ENCODE measurements around the gene JAKMIP1. TPM values are rescaled to one million over a fixed set of nuclear protein-coding genes. Genes with fewer than 3 reads are reported as not detected.
"Not testable (repeated sequence)": the region's sequence is repeated elsewhere in the genome, so short reads cannot be mapped to it uniquely, and the experiment has no call there.

JAKMIP1 gene
- total RNA-seq, 2 donors from 2014 or later = 0.10 to 0.21 TPM

DNA sequence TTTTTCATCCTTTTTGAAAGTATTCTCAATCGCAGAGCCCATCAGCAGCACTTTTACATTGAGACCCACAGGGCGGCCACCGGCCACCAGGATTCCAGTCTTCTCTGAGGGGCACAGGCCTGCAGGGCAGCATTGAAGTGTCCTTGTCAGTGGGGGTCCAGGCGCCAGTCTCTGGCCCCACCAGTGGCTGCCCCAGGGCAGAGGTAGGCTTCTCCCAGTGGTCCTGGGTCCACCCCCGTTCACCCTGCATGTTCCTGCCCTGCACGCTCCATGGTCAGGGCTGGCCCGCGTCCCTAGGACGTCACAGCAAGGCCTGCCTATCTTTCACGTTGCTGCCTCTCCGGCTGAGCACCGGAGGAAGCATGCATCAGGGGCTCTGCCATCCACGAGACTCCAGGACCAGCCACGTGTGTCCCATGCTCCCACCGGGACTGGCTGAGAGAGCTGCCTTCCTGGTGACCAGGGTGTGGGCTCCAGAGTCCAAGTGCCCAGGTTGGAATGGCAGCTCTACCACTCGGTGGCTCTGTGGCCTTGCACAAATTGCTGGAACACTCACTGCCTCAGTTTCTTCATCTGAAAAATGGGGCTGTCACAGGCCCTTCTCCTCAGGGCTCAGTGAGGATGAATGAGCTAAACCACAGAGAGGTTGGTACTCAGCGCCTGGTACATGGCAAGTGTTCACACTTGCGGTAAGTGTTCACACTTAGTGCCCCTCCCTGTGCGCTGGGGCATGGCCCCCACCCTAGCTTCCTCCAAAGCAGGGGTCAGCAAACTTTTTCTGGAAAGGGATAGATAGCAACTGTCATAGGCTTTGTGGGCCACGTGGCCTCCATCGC is 30.7 kb upstream of the JAKMIP1 start:
- intact Hi-C loops (cut with DNase I) = no loop called here
- no peak for DNase-seq
- ATAC-seq = no peak

- ATAC-seq (no peak), DNase-seq (no peak)
- intact Hi-C loops (cut with DNase I) = no loop called here
Observed at GRCh38 chr4:6230502-6230785, 30.1 kb upstream of the JAKMIP1 start.

GRCh38 chr4:6229671-6230501 is 29.5 kb upstream of the JAKMIP1 start:
- intact Hi-C loops (cut with DNase I) = no loop called here
- ATAC-seq (no peak), DNase-seq (no peak)

- ATAC-seq (peak; percentile 51 to 74), DNase-seq (no peak)
- intact Hi-C loops (cut with DNase I) = no loop called here
Observed at GRCh38 chr4:6229095-6229494, 28.7 kb upstream of the JAKMIP1 start.

- DNase-seq = no peak
- intact Hi-C loops (cut with DNase I) = no loop called here
- ATAC-seq = no peak
Observed at GRCh38 chr4:6228158-6229067, 28.1 kb upstream of the JAKMIP1 start.

GRCh38 chr4:6227412-6228157 is 27.2 kb upstream of the JAKMIP1 start:
- intact Hi-C loops (cut with DNase I) = no loop called here
- DNase-seq (no peak), ATAC-seq (no peak)

DNA sequence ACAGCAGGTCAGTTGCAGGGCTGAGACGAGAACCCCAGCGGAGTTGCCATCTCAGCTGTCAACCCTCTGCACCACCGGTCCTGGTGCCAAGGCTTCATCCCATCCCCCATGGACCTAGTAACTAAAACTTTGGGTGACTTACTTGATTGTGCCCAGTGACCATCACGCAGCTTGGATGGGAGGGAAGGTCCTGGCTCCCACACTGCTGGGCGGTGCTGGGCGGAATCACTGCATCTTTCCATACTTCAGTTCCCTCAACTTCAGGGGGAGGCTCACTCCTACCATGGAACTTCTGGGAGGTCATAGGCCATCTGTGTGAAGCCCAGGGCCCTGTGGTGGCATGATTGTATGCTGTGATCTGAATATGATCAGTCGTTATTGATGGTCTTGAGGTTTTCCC is 26.2 kb upstream of the JAKMIP1 start:
- ATAC-seq = no peak
- intact Hi-C loops (cut with DNase I) = no loop called here
- DNase-seq = no peak

- intact Hi-C loops (cut with DNase I) = no loop called here
- no peak for ATAC-seq
- DNase-seq = no peak
Observed at GRCh38 chr4:6225469-6225868, 25.1 kb upstream of the JAKMIP1 start.

- no peak for DNase-seq
- ATAC-seq = no peak
- intact Hi-C loops (cut with DNase I) = no loop called here
Observed at GRCh38 chr4:6224735-6225134, 24.4 kb upstream of the JAKMIP1 start.

DNA sequence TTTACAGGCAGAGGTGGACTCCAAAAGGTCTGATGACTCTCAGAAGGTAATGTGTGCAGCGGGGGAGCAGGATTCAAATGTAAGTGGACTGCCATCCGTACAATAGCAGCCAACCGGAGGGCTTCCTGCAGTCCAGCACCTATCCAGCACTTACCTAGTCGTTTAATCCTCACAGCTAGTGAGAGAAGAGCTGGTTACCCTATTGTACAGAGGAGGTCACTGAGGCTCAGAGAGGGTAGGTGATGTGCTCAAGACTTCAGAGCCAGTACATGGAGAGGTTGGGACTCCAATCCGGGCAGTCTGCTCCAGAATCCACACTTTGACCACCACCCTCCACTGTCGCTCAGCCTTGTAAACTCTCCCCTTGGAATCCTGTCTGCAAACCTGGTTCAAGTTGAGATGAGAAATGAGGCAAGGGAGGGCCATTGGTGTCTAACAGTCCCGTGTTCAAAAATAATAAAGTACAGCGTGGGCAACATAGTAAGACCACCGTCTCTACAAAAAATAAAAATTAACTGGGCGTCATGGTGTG is 22.5 kb upstream of the JAKMIP1 start:
- intact Hi-C loops (cut with DNase I) = no loop called here
- ATAC-seq = no peak
- no peak for DNase-seq

DNA sequence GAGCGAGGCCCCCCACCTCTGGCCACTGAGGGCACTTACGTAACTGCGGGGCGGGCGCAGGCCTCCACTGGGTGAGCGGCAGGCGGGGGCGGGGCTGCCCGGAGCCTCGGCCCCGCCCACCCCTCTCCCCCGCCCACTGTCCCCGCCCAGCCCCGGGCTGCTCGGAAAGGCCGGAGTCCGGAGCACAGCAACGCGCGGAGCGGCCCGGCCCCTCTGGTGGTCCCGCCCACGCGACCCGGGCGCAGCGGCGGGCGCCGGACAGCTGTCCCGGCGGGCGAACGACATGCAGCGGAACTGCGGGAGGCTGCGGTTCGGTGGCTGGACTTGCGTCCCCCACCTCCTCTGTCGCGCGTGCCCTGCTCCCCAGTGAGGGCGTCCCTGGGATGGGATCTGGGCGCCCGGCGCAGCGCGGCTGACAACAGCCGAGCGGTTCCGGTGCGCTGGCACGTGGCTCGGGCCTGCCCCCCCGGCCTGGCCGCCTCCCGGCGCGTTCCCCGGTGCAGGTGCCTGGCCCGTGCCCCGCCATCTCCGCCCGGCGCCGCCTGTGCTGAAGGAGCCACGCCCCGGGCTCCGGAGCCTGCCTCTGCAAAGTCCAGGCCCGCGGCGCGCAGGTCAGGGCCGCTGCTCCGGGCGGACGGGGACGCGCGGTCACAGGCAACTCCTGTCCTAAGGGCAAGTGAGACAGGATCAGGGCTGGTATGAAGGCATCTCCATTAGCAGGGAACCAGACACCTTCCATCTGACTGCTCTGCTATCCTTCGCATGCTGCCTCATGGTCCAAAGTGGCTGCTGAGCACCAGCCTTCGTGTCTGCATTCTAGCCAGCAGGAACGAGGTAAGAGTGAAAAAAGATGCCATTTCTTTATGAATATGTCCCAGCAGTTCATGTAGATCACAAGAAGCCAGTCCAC is 21.8 kb upstream of the JAKMIP1 start:
- intact Hi-C loops (cut with DNase I) = no loop called here
- ATAC-seq = peak; percentile 93 to 94
- peak; percentile 63 for DNase-seq

- DNase-seq (no peak), ATAC-seq (no peak)
- intact Hi-C loops (cut with DNase I) = no loop called here
Observed at GRCh38 chr4:6221301-6221850, 21.0 kb upstream of the JAKMIP1 start.

DNA sequence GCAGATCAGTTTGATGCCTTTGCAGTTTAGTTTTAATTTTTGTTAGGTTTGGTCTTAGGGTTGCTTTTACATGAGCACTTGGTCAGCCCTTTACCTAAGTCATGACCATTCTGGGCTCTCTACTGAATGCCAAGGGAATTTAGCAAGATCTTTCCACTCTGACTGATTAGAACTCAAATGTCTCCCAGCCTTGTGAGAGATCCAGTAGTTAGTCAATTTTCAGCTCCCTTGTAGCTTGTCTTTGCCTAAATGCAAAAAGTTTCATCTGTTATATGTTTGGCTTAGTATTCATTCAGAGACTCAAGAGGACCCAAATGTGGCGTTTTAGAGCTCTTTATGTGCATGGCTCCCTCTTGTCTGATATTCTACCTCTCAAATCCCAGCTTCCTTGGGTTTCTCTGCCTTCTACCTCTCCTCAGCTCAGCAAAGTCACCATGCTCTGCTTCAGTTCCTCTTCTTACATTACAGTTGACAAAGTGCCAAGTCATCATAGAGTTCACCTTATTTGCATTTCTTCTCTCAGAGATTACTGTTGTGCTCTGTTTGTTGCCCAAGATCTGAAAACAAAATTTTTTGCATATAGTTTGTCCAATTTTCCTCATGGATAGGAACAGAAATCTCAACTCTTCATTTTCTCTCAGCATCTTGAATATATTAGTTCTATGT is 17.5 kb upstream of the JAKMIP1 start:
- ATAC-seq (no peak), DNase-seq (no peak)
- intact Hi-C loops (cut with DNase I) = no loop called here

DNA sequence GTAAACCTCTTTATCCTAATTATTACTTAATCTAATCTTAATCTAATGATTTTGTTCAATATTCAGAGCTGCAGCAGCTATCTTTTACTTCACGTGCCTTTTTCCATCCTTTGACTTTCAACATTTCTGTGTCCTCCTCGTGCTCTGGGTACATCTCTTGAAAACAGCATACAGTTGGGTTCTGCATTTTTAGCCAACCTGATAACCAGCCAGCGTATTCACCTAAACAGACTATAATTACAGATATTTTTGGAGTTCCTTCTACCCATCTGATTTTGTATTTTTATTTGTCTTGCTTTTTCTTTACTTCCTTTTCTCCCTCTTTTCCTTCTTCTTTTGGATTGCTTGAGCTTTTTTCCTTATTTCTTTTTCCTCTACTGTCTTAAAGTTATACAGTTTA is 16.2 kb upstream of the JAKMIP1 start:
- DNase-seq (no peak), ATAC-seq (no peak)
- intact Hi-C loops (cut with DNase I) = no loop called here

- intact Hi-C loops (cut with DNase I) = no loop called here
Observed at GRCh38 chr4:6209921-6210320, 9.6 kb upstream of the JAKMIP1 start.

DNA sequence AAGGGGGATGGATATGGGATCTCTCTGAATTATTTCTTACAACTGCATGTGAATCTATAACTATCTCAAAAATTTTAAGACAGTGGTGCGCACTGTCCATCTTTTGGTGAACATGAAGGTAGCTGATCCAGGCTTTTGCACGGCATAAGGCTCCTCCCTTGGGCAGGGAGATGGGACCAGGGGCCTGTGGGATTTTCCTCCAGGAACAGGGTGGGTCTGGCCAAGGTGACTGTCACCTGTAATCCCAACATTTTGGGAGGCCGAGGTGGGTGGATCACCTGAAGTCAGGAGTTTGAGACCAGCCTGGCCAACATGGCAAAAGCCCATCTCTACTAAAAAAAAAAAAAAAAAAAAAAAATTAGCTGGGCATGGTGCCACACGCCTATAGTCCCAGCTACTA is 8.9 kb upstream of the JAKMIP1 start:
- intact Hi-C loops (cut with DNase I); ATAC-seq; DNase-seq: not testable (repeated sequence)

More at GRCh38 chr4:6209921-6210320, 9.6 kb upstream of the JAKMIP1 start:
- ATAC-seq = no peak
- no peak for DNase-seq

DNA sequence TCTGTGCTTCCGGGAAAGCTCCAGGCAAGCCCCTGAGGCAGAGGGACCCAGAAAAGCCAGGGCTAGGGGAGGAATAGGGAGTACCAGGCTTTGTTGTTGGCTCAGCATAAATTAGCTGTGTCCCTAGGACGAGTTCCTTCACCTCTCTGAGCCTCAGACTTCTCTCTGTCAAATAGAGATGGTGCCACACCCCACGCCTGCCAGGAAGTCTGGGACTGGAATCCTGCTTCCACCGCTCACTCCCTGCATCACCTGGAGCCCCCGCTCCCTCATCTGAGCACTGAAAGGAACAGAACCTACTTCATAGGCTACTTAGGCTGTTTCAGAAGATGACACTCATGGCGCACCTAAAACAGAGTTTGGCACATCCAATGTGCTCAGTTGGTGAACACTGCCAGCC is 8.1 kb upstream of the JAKMIP1 start:
- DNase-seq (no peak), ATAC-seq (no peak)

More for the DNA sequence above, 8.1 kb upstream of the JAKMIP1 start:
- intact Hi-C loops (cut with DNase I) = no loop called here

Data from left cardiac atrium (tissue), 4 donors.